ENCODE measurements around the gene SERAC1.

- TF ChIP-seq GATA2 (IDR thresholded peaks at IDR 0.05; ENCODE audit: low read depth, low read length) (no peak), GATA3 (IDR thresholded peaks at IDR 0.05; ENCODE audit: low read depth, low read length) (no peak)
Observed at GRCh38 chr6:158174024-158174423, 6.0 kb upstream of the SERAC1 start.

Measured in SH-SY5Y (cell line).